ENCODE results near the gene USP12. TPM values are rescaled to one million over a fixed set of nuclear protein-coding genes. Genes with fewer than 3 reads are reported as not detected.
A peak's percentile ranks its signal among the peaks of the same experiment; 100 is the strongest.

The USP12 gene
- total and polyA plus RNA-seq, 2 experiments from 2014 or later, result 18.4 to 39.3 TPM

DNA sequence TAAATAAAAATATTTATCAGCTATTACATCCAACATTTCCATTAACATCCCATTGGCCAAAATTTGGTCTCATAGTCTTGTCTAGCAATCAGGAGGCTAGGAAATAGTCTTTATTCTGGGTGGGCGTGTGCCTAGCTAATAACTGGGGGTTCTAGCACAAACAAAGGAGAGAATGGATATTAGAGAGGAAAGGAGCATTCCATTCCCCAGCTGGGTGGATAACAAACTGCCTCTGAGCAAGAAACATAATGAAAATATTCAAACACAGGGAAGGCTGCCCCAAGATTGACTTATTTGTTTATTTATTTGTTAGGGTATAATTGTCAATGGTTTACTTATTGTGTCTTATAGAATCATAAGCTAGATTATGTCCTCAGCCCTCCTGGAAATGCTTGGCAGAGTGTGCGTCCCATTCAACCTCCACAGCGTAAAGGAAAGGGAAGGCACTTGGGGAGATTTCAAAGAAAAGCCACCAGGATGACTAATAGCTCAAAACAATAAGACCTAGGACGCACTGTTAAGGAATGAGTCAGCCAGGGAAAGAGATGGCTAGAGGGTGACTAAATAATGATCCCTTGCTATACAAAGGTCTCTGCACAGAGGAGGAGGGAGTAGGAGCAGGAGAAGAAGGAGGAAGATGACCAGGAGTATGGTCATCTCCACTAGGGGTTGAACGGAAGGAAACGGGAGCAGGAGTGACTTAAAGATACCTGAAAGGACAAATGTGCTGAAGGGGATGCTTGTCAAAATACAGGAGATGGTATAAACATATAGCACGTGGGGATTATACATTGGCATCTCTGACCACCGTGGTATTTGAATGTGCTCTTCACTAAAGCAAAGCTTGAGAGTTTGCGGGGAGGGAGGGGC, 23.5 kb upstream of the USP12 start:
- Mint-ChIP-seq H3K4me1 (peaks cover 20% of the 10 kb centered on the region), H3K4me3 (no peak overlapping the region), H3K27ac (no peak overlapping the region), H3K9me3 (no peaks in the 10 kb centered on the region; the same call in 2 of the 3 replicates), H3K36me3 (ENCODE audit: low read depth) (no peaks in the 10 kb centered on the region), H3K27me3 (ENCODE audit: insufficient read depth, low read depth, poor library complexity) (peaks cover 2% of the 10 kb centered on the region)
- DNase-seq (ENCODE audit: low spot score), result peak; percentile 45
- Histone ChIP-seq H2AFZ (no peak overlapping the region), H3K27me3 (ENCODE audit: insufficient read depth) (no peaks in the 10 kb centered on the region), H3K4me3 (no peak overlapping the region), H3K9me2 (ENCODE audit: insufficient read depth) (no peaks in the 10 kb centered on the region), H3K27ac (ENCODE audit: low read depth) (no peak overlapping the region), H3K4me2 (no peak overlapping the region), H3F3A (replicated peaks; ENCODE audit: low read depth) (no peaks in the 10 kb centered on the region), H3K36me3 (ENCODE audit: insufficient read depth) (no peaks in the 10 kb centered on the region), H4K20me1 (replicated peaks; ENCODE audit: insufficient read depth) (no peaks in the 10 kb centered on the region), H3K79me2 (replicated peaks; ENCODE audit: insufficient read depth) (no peaks in the 10 kb centered on the region), H3K4me1 (ENCODE audit: insufficient read depth) (peaks cover 10% of the 10 kb centered on the region; the same call in 1 of the 2 replicates)
- TF ChIP-seq ZNF331 (CRISPR knock-in tag; IDR thresholded peaks at IDR 0.05; ENCODE audit: low read depth) (no peak), EZH2 (IDR thresholded peaks at IDR 0.05; ENCODE audit: low read depth, unreplicated experiment) (no peak), NANOG (IDR thresholded peaks at IDR 0.05; ENCODE audit: borderline replicate concordance) (no peak), ZNF114 (CRISPR knock-in tag; IDR thresholded peaks at IDR 0.05) (no peak), JUNB (IDR thresholded peaks at IDR 0.05; ENCODE audit: unreplicated experiment) (no peak), EZH2phosphoT487 (IDR thresholded peaks at IDR 0.05; ENCODE audit: unreplicated experiment) (no peak), STAT1 (IDR thresholded peaks at IDR 0.05; ENCODE audit: unreplicated experiment) (no peak), CREB1 (CRISPR knock-in tag; IDR thresholded peaks at IDR 0.05; ENCODE audit: low read depth) (no peak), POLR2AphosphoS5 (IDR thresholded peaks at IDR 0.05; ENCODE audit: low read depth) (no peak)
- TF ChIP-seq, protein P1, sequence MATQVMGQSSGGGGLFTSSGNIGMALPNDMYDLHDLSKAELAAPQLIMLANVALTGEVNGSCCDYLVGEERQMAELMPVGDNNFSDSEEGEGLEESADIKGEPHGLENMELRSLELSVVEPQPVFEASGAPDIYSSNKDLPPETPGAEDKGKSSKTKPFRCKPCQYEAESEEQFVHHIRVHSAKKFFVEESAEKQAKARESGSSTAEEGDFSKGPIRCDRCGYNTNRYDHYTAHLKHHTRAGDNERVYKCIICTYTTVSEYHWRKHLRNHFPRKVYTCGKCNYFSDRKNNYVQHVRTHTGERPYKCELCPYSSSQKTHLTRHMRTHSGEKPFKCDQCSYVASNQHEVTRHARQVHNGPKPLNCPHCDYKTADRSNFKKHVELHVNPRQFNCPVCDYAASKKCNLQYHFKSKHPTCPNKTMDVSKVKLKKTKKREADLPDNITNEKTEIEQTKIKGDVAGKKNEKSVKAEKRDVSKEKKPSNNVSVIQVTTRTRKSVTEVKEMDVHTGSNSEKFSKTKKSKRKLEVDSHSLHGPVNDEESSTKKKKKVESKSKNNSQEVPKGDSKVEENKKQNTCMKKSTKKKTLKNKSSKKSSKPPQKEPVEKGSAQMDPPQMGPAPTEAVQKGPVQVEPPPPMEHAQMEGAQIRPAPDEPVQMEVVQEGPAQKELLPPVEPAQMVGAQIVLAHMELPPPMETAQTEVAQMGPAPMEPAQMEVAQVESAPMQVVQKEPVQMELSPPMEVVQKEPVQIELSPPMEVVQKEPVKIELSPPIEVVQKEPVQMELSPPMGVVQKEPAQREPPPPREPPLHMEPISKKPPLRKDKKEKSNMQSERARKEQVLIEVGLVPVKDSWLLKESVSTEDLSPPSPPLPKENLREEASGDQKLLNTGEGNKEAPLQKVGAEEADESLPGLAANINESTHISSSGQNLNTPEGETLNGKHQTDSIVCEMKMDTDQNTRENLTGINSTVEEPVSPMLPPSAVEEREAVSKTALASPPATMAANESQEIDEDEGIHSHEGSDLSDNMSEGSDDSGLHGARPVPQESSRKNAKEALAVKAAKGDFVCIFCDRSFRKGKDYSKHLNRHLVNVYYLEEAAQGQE (IDR thresholded peaks at IDR 0.05; ENCODE audit: unreplicated experiment), result no peak
- TF ChIP-seq, protein P2, sequence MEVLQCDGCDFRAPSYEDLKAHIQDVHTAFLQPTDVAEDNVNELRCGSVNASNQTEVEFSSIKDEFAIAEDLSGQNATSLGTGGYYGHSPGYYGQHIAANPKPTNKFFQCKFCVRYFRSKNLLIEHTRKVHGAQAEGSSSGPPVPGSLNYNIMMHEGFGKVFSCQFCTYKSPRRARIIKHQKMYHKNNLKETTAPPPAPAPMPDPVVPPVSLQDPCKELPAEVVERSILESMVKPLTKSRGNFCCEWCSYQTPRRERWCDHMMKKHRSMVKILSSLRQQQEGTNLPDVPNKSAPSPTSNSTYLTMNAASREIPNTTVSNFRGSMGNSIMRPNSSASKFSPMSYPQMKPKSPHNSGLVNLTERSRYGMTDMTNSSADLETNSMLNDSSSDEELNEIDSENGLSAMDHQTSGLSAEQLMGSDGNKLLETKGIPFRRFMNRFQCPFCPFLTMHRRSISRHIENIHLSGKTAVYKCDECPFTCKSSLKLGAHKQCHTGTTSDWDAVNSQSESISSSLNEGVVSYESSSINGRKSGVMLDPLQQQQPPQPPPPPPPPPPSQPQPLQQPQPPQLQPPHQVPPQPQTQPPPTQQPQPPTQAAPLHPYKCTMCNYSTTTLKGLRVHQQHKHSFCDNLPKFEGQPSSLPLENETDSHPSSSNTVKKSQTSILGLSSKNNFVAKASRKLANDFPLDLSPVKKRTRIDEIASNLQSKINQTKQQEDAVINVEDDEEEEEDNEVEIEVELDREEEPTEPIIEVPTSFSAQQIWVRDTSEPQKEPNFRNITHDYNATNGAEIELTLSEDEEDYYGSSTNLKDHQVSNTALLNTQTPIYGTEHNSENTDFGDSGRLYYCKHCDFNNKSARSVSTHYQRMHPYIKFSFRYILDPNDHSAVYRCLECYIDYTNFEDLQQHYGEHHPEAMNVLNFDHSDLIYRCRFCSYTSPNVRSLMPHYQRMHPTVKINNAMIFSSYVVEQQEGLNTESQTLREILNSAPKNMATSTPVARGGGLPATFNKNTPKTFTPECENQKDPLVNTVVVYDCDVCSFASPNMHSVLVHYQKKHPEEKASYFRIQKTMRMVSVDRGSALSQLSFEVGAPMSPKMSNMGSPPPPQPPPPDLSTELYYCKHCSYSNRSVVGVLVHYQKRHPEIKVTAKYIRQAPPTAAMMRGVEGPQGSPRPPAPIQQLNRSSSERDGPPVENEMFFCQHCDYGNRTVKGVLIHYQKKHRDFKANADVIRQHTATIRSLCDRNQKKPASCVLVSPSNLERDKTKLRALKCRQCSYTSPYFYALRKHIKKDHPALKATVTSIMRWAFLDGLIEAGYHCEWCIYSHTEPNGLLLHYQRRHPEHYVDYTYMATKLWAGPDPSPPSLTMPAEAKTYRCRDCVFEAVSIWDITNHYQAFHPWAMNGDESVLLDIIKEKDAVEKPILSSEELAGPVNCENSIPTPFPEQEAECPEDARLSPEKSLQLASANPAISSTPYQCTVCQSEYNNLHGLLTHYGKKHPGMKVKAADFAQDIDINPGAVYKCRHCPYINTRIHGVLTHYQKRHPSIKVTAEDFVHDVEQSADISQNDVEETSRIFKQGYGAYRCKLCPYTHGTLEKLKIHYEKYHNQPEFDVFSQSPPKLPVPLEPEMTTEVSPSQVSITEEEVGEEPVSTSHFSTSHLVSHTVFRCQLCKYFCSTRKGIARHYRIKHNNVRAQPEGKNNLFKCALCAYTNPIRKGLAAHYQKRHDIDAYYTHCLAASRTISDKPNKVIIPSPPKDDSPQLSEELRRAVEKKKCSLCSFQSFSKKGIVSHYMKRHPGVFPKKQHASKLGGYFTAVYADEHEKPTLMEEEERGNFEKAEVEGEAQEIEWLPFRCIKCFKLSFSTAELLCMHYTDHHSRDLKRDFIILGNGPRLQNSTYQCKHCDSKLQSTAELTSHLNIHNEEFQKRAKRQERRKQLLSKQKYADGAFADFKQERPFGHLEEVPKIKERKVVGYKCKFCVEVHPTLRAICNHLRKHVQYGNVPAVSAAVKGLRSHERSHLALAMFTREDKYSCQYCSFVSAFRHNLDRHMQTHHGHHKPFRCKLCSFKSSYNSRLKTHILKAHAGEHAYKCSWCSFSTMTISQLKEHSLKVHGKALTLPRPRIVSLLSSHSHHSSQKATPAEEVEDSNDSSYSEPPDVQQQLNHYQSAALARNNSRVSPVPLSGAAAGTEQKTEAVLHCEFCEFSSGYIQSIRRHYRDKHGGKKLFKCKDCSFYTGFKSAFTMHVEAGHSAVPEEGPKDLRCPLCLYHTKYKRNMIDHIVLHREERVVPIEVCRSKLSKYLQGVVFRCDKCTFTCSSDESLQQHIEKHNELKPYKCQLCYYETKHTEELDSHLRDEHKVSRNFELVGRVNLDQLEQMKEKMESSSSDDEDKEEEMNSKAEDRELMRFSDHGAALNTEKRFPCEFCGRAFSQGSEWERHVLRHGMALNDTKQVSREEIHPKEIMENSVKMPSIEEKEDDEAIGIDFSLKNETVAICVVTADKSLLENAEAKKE (CRISPR knock-in tag; IDR thresholded peaks at IDR 0.05), result no peak
- TF ChIP-seq, protein P3, sequence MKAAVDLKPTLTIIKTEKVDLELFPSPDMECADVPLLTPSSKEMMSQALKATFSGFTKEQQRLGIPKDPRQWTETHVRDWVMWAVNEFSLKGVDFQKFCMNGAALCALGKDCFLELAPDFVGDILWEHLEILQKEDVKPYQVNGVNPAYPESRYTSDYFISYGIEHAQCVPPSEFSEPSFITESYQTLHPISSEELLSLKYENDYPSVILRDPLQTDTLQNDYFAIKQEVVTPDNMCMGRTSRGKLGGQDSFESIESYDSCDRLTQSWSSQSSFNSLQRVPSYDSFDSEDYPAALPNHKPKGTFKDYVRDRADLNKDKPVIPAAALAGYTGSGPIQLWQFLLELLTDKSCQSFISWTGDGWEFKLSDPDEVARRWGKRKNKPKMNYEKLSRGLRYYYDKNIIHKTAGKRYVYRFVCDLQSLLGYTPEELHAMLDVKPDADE (IDR thresholded peaks at IDR 0.05), result no peak
- TF ChIP-seq, protein P4, sequence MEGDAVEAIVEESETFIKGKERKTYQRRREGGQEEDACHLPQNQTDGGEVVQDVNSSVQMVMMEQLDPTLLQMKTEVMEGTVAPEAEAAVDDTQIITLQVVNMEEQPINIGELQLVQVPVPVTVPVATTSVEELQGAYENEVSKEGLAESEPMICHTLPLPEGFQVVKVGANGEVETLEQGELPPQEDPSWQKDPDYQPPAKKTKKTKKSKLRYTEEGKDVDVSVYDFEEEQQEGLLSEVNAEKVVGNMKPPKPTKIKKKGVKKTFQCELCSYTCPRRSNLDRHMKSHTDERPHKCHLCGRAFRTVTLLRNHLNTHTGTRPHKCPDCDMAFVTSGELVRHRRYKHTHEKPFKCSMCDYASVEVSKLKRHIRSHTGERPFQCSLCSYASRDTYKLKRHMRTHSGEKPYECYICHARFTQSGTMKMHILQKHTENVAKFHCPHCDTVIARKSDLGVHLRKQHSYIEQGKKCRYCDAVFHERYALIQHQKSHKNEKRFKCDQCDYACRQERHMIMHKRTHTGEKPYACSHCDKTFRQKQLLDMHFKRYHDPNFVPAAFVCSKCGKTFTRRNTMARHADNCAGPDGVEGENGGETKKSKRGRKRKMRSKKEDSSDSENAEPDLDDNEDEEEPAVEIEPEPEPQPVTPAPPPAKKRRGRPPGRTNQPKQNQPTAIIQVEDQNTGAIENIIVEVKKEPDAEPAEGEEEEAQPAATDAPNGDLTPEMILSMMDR (conservative IDR thresholded peaks at IDR 0.05; ENCODE audit: low read depth in 2 of 2), result no peak
- peak; percentile 75 for ATAC-seq

All from GM23338 (cell line).